HG03066 (cell line): ENCODE measurements around the gene PIK3R3.
A peak's percentile ranks its signal among the peaks of the same experiment; 100 is the strongest.

Experiments
- ATAC-seq: cut with Tn5 transposase; IDR thresholded peaks from one replicate; pipeline ENCODE4 v1.9.1; 2021; ENCODE audit warnings: low read depth; ENCODE audit not compliant: unreplicated experiment

Gene PIK3R3

DNA sequence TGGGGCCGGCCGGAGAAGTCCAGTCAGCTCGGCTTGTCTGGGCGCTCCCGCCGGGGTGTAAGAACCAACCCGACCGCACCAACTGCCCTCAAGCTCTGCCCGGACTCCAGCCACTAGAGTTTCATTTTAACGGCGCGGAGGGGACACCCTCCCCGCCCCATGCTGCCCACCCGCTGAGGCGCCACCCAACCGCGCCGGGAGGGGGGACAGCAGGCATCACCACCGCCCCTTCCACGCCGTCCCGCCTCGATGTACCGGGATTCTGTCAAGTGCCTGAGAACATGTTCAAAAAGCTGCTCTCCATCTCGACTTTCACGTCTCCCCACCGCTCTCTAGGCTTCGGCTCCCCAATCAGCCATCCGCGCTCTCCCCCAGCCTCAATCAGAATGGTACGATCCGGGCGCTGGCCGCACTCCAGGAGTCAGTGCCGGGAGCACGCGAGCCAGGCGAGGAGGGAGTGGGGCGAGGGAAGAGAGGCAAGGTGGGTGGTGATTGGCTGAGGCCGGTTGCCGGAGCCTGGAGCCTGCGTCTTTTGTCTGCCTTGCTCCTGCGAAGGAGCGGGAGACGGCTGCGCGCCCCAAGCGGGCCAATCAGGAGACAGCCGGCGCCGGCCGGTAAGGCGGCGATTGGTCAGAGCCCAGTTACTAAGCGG is at the start of gene PIK3R3:
Gene PIK3R3, minus strand, starts transcription at position 101 of the 652 bp plus-strand sequence. CDS start 677 bp downstream, outside the sequence.
- ATAC-seq, result peak; percentile 88

DNA sequence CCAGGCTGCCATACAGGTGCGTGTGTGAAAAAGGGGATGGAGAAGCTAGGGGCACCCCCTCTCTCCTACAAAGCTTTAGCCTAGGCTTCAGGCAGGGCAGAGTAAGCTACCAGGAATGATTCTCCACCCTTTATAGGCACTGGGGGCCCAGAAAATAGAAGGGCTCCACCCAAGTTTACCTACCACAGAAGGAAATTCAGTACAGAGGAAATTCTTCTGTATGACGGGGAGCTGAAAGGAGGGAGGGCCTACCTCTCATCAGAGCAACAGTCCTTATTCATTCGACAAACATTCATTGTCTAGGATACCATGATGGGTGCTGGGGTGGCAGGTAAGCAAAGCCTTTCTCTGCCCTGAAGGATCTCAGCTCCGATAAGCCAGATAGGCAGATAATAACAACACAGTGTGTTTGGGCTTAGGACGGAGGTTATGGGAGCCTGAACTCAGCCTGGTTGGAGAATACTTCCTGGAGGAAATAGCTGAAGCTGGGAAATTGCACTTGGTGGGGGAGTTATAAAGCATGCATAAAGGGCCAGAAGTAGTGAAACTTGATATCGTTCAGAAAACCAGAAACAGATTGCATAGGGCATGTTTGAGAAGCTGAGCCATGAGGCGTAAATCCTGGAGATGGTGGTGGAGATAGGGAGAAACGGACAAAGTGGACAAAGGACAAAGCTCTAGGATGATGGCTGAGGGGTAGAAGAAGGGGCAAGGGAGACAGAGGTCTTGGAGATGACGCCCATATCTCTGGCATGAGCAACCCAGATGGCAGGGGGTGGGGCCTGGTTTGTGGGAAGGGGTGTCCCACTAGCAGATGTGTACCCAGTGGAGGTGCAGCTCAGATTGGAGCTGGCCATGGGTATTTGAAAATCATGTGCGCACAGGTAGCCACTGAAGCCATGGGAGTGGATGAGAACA is 49.2 kb upstream of the PIK3R3 start:
- ATAC-seq, result no peak

DNA sequence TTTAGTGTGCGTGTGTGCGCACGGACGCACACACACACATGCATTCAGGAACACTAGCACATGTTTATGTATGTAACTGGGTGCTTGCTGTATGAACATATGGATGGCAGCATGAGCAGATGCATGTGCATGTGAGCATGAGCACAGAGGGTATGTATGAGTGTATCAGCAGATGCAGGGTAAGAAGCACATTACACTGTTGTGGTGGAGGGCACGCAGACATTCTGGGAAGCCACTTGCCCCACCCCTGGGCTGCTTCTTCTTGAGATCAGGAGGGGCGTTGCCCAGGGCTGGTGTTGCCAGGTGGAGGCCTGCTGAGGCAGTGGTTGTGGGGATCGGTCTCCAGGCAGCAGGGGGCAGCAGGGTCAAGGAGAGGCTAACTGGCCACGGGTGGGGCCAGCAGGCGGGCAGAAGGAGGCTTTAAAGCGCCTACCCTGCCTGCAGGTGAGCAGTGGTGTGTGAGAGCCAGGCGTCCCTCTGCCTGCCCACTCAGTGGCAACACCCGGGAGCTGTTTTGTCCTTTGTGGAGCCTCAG is 47.7 kb upstream of the PIK3R3 start:
- ATAC-seq, result no peak

DNA sequence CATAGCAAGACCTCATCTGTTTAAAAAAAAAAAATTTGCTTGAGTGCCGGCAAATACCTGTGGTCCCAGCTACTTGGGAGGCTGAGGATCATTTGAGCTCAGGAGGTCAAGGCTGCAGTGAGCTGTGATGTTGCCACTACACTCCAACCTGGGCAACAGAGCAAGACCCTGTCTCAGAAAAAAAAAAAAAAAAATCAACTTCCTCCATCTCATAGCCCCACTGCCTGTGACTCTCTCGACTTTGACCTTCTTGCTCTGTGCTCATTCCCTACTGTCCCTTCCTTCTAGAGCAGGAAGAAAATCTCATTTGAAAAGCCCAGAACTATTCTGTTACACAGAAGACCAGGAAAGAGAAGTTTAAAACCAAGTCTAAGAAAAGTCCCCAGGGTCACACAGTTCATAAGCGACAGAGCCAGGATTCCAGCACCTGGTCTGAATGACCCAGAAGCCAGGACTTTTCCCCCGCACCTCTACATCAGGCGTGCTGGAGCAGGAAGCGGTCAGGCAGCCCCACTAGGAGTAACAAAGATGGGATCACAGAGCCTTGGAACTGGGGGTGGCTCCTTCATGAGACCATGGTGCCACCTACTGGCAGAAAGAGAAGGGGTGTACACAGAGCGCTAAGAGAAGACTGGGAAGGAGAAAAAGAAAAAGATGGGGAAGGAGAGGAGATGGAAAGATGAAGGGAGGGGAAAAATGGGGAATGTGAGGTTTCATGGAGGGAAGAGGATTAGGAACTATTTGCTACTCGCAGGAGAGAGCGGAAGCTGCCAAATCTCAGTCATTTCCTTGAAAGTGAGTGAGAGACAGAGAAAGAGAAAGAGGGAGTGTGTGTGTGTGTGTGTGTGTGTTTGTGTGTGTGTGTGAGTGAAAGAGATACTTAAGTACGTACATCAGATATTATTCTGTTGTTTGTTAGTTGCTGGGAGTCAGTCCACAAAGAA is 47.0 kb upstream of the PIK3R3 start:
- peak; percentile 72 for ATAC-seq

DNA sequence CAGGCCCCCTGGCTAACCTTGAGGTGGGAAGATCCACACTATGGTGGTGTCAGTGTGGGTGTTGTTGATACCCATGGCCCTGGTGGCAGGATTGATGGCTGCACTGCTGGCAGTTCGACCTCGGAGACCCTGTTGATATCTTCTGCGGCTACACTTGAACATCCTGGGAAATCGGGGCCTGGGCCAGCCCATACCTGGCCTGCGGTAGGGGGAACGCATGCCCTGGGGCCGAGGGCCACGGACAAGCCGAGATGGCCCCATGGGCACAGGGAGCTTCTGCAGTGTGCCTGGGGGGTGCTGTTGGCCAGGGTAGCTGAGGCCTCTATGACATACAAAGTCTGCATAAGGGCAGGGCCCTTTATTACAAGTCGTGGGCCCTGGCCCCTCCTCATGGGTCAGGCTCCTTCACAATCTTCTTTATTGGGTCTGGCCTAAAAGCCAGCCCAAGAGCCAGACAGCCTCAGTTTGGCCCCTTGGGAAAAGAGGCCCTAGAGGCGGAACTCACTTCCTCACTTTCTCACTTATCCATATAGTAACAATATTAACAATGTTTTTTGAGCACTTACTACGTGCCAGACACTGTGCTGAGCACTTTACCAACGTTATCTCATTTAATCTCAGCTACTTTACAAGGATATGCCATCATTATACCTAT is 43.9 kb upstream of the PIK3R3 start, which contains the start of gene P3R3URF:
Gene P3R3URF, minus strand, starts transcription at position 278 of the 655 bp plus-strand sequence. Its CDS starts 17 bp downstream, at position 261.
- ATAC-seq, result no peak

DNA sequence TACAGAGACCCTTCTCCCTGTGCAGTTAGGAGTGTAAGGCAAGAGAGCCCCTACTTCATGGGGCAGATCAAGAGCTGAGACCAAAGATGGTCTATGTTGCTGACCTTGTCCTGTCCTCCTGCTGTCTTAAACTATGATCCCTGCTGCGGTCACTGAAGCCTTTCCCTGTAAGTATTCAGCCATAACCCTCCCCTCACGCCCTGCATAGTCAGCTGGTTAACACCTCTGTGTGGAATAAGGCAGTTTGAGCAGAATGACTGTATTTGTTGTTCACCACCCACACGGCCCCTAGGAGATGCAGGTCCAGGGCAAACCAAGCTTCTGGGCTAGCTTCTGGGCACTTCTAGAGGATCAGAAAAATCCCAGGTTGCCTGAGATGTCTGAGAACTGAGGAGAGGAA is 42.8 kb upstream of the PIK3R3 start:
- no peak for ATAC-seq

DNA sequence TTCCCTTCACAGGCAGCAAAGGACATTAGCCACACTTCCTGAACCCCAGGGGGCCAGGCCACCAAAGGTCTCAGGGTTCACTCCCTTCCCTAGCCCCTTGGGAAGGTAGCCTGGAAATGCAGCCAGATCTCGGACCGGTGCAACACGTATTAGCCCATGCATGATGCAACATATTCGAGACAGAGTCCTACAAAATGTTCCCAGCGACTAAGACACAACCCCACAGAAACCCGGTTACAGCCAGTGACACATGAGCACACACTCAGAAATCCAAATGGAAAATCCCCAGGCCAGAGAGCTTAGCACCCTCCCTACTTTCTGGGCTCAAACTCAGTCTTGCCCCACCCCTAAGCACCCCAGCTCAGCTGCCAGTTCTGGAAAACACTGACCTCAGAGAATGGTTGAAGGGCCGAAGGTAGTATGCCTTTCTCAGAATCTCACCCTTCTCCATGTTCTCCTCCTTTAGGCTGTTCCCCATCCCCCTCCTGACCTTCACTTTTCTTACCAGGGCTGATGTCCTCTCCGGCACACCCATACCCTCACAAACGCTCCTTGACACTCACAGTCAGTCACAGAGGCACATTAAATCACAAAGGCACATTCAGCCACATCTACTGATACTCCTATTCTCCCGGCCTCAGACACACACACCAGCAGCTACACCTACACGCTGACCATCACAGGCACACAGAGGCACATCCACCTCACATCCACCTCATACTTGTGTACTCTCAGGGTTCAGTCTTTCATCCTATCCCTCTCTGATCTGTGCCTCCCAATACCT is 42.2 kb upstream of the PIK3R3 start, which contains the start of gene TSPAN1:
Gene TSPAN1, plus strand, starts transcription at position 640 of the 784 bp plus-strand sequence. CDS start 6,021 bp downstream, outside the sequence.
- no peak for ATAC-seq

DNA sequence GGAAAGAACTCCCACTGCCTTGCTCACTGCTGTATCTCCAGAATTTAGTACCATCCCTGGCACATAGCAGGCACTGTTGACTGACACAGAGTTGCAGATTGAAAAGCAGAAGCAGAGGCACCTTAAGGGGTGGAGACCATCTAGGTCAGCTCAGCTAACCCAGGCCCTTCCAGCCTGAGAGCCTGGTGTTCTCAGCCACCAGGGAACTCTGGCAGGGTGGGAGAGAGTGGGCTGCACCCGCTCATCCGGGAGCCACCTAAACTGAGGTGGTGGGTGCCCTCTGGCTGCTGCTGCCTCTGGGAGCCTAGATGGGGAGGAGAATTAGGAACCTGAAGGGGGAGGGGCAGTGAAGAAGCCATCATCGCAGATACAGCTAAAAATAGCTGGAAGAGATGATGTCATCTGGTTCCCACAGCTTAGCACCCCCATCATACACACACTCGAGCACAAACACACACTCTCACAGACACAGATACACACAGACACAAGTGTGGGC is 41.0 kb upstream of the PIK3R3 start:
- no peak for ATAC-seq

DNA sequence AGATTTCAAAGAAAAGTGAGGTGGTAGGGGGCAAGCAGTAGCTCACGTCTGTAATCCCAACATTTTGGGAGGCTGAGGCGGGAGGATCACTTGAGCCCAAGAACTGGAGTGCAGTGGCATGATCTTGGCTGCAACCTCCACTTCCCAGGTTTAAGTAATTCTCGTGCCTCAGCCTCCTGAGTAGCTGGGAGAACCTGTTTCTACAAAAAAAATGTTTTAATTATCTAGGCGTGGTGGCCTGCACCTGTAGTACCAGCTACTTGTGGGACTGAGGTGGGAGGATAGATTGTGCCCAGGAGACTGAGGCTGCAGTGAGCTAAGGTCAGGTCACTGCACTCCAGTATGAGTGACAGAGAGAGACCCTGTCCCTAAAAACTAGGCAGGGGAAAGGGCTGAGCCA is 39.9 kb upstream of the PIK3R3 start:
- no peak for ATAC-seq

DNA sequence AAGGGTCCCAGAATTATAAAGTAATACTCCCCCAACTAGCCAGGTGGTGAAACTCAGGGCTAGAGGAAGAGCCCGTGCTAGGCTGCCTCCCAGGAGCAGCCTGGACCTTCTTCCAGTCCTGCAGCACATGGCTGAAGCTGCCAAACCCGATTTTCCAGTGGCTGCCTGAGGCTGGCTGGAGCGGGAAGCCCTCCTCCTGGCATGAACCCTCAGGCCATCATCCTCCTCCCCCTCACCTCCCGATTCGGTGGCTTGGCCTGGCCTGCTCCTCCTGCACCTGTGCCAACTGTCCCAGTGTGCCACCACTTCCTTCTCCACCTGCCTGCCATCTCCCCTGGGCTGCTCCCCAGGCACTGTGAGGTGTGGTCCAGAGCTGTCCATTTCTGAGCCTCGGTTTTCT is 39.4 kb upstream of the PIK3R3 start:
- ATAC-seq, result no peak

DNA sequence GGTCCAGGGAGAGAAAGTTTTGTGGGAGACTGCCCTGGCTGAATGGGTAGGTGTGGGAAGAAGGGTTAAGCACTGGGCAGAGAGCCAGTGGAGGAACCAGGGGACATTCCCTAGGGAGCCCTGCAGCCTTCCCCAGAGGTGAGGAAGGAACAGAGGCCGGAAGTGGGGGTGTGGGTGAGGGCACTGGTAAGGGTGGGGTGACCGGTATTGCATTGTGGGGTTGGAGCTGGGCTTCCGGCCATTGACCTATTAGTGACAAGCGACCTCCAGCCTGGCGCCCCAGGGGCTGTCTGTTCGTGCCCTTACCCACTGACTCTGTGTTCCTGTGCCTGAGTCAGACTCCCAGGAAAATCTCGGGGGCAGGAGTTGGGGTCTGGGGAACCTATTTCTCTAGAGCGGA is 38.9 kb upstream of the PIK3R3 start:
- no peak for ATAC-seq

DNA sequence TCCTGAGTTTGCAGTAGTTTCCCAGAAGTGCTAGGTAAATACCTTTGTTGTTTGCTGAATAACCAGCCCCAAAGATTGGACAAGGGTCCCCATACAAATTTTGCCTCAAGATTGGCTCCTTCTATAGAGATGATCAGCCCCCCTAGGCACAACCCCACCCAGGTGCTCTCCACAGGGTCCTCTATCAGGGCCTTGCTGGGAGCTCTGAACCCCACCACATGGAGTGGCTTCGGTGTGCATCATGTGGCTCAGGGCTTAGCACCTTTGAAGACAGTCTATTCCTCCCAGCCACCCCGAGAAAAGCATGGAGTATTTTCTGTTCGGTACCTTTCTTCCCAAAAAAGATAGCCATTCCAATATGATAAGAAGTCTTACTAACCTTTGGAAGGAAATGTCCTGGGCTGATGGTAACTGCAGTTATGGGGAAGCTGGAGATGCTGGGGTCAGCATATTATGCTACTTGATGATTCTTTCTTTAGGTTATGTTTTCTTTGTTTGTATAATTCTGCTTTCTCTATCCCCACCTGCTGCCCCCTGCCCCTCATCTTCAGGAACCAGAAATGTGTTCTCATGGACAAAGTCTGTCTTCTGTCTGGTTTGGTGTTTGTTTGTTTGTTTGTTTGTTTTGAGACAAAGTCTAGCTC is 37.5 kb upstream of the PIK3R3 start:
- ATAC-seq, result no peak

DNA sequence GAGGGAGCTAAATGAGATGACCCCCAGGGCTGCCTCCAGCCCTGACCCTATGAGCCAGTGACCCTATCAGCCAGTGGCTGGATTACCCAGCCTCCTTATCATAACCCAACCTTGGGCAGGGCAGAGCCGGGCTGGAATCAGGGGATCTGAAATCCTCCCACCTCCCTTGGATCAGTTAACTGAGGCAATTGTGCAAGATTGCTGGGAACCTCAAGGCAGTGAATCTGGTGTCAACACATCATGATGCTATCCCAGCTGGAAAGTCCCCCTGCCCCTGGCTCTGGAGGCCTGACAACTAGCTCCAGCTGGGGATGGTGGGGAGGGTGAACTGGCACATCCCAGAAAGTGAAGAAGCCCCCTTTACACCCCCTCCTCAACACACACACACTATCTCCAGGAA is 36.0 kb upstream of the PIK3R3 start:
- no peak for ATAC-seq

DNA sequence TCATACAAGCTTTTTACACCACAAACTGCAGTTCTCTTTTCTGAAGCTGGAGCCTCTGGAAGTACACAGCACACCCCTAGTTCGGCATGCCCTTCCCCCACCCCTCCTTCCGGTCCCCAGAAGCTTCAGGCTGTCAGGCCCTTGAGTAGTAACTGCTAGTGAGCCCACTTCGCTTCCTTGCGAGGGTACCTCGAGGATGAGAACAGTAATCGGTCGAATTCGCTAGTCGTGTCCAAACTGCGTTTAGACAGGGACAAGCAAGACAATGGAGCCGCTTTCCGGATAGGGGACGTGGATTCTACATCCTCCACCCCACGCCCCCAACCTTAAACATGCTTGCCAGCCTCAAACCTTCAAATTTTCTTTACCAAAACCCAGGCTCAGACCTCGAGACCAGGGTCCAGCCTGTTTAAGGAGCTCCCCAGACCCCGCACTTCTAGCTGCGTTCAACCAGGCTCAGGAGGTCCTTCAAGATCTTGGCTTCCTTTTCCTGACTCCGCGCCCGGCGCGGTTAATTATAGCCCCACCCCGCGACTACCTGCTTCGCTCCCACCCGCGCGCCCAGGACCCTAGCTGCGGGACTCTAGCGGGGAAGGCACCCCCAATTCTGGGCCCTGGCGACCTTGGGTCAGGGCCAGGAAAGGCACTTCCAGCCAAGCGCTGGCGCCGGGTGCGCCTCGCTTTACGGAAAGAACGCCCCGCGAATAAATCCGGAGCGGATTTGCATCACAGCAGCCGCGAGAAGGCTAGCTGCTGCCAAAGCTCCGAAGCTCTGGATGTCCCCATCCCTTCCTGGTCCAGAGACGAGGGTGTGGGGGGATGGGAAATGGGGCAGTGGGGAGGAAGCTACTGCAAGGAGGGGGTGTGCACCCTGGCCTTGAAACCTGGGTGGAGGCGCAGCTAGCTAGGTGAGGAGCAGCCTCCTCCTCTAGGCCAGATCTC is 34.4 kb upstream of the PIK3R3 start:
- peak; percentile 70 for ATAC-seq

DNA sequence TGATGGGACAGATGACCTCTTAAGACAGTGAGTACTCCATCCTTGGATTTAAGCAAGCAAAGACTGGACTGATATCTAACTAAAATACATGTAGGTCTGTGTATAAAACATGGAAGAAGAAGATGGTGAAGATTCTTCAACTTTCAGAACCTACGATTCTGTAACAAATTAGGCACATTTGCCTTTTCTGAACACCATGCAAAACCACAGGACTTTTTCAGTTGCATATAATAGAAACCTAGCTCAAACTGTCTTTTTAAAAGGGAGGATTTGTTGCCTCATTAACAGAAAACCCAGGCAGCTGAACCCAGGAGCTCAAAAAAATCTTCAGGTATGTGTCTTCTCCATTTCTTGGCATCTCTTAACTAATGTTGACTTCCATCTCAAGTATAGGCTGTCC is 27.8 kb upstream of the PIK3R3 start:
- ATAC-seq, result no peak

DNA sequence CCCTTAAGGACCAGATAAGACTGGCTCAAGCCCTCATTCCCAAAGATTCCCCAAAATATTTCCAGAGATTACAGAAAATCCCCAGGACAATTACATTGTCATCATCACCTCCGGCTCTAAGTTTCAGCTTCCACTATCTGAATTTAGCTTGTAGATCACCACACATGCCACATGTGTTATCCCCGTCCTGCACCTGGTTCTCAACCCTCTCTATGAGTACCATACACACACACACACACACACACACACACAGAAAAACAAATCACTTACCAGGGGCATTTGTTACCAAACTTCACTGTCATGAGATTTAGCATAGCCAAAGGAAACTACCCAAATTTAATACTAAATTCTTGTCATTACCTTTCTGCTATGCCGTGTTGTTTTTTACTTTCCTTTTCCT is 27.1 kb upstream of the PIK3R3 start:
- no peak for ATAC-seq
